OCI-LY3 (cell line): ENCODE data around the gene PPP4R1.

Experiments
- H2AFZ ChIP-seq: fragments of 200-600, 300-600 bp; shearing (Covaris generic); 2 replicates; pipeline ENCODE4 v1.6.0; 2014; ENCODE audit warnings: antibody characterized with exemption, low read depth, low read length
- H3K27ac ChIP-seq: fragments of 200-600, 300-600 bp; sonication (generic); 2 replicates; pipeline ENCODE4 v1.5.1; 2014; ENCODE audit warnings: mild to moderate bottlenecking, low read length, moderate library complexity, mixed read lengths
- H3K27me3 ChIP-seq: fragments of 200-600, 300-600 bp; sonication (generic); 2 replicates; pipeline ENCODE4 v1.6.1; 2014; ENCODE audit warnings: low read depth, low read length, mixed read lengths
- H3K36me3 ChIP-seq: fragments of 200-600, 300-600 bp; sonication (generic); replicated peaks from 2 replicates; pipeline ENCODE3; 2014; ENCODE audit warnings: low read depth, low read length, mixed read lengths
- H3K4me1 ChIP-seq: fragments of 300-600, 200-600 bp; sonication (generic); 2 replicates; pipeline ENCODE4 v1.6.1; 2014; ENCODE audit warnings: low read length, mixed read lengths
- H3K4me2 ChIP-seq: fragments of 200-600, 300-600 bp; sonication (generic); 2 replicates; pipeline ENCODE4 v1.6.1; 2014; ENCODE audit warnings: low read length, mixed read lengths
- H3K4me3 ChIP-seq: fragments of 300-600, 200-600 bp; sonication (generic); 2 replicates; pipeline ENCODE4 v1.5.1; 2014; ENCODE audit warnings: antibody characterized with exemption, mild to moderate bottlenecking, low read length, moderate library complexity
- H3K79me2 ChIP-seq: fragments of 300-600, 200-600 bp; shearing (Covaris generic); 2 replicates; pipeline ENCODE4 v1.6.1; 2014; ENCODE audit warnings: mild to moderate bottlenecking, low read length, mixed read lengths
- H3K9ac ChIP-seq: fragments of 300-600, 200-600 bp; shearing (Covaris generic); 2 replicates; pipeline ENCODE4 v1.6.0; 2014; ENCODE audit warnings: mild to moderate bottlenecking, low read length, moderate library complexity
- H3K9me3 ChIP-seq: fragments of 200-600, 300-600 bp; shearing (Covaris generic); 2 replicates; pipeline ENCODE4 v1.6.1; 2014; ENCODE audit warnings: low read length, mixed read lengths; ENCODE audit not compliant: insufficient read depth
- H4K20me1 ChIP-seq: fragments of 200-600, 300-600 bp; sonication (generic); 2 replicates; pipeline ENCODE4 v1.6.1; 2016; ENCODE audit warnings: low read length, mixed read lengths; ENCODE audit not compliant: insufficient read depth
- CTCF ChIP-seq: fragments of 200-600, 300-600 bp; sonication (generic); IDR thresholded peaks from 2 replicates; pipeline ENCODE4 v1.5.1; 2014; ENCODE audit warnings: antibody characterized with exemption, low read length, low read depth
- EZH2phosphoT487 ChIP-seq: fragments of 200-600 bp; shearing (Covaris generic); IDR thresholded peaks from 2 replicates; pipeline ENCODE4 v1.6.1; 2018; ENCODE audit warnings: antibody characterized with exemption, mixed run types, low read depth

The PPP4R1 gene

GRCh38 chr18:9604348-9604747 is 10.0 kb downstream of the PPP4R1 start:
- H3K4me3 ChIP-seq: no peak overlapping the region
- peaks cover 20% of the 10 kb centered on the region for H4K20me1 ChIP-seq
- no peak overlapping the region for H3K27ac ChIP-seq
- H3K9me3 ChIP-seq: peaks cover 14% of the 10 kb centered on the region; the same call in 1 of the 2 replicates
- H2AFZ ChIP-seq: no peak overlapping the region
- no peaks in the 10 kb centered on the region for H3K27me3 ChIP-seq
- H3K4me2 ChIP-seq: no peak overlapping the region
- no peak overlapping the region for H3K9ac ChIP-seq
- H3K36me3 ChIP-seq: peaks cover 18% of the 10 kb centered on the region
- peaks cover 8% of the 10 kb centered on the region for H3K4me1 ChIP-seq
- TF ChIP-seq EZH2phosphoT487: no peak
- peaks cover 66% of the 10 kb centered on the region for H3K79me2 ChIP-seq

GRCh38 chr18:9599328-9599727 is 15.0 kb downstream of the PPP4R1 start:
- Histone ChIP-seq H3K79me2 (peaks cover 64% of the 10 kb centered on the region), H2AFZ (no peak overlapping the region), H3K27ac (no peak overlapping the region), H3K9ac (no peak overlapping the region), H3K36me3 (peaks cover 21% of the 10 kb centered on the region), H3K9me3 (peaks cover 17% of the 10 kb centered on the region; the same call in 1 of the 2 replicates), H3K4me2 (no peak overlapping the region), H4K20me1 (peaks cover 24% of the 10 kb centered on the region), H3K4me3 (no peak overlapping the region), H3K4me1 (peaks cover 15% of the 10 kb centered on the region), H3K27me3 (no peaks in the 10 kb centered on the region)
- TF ChIP-seq CTCF: no peak
- TF ChIP-seq EZH2phosphoT487: no peak

- H2AFZ ChIP-seq: no peak overlapping the region
- peaks cover 15% of the 10 kb centered on the region for H3K4me1 ChIP-seq
- H3K4me2 ChIP-seq: no peak overlapping the region
- no peak overlapping the region for H3K9ac ChIP-seq
- peaks cover 25% of the 10 kb centered on the region for H3K36me3 ChIP-seq
- H4K20me1 ChIP-seq: peaks cover 25% of the 10 kb centered on the region
- H3K27me3 ChIP-seq: no peaks in the 10 kb centered on the region
- H3K9me3 ChIP-seq: peaks cover 17% of the 10 kb centered on the region; the same call in 1 of the 2 replicates
- peaks cover 54% of the 10 kb centered on the region for H3K79me2 ChIP-seq
- no peak overlapping the region for H3K27ac ChIP-seq
- no peak overlapping the region for H3K4me3 ChIP-seq
- TF ChIP-seq EZH2phosphoT487: no peak
These were observed 16.8 kb downstream of the PPP4R1 start for GRCh38 chr18:9597609-9598008.

- Histone ChIP-seq H4K20me1 (peaks cover 25% of the 10 kb centered on the region), H3K9ac (no peak overlapping the region), H3K27me3 (no peaks in the 10 kb centered on the region), H3K4me1 (peaks cover 15% of the 10 kb centered on the region), H3K36me3 (peaks cover 25% of the 10 kb centered on the region), H3K27ac (no peak overlapping the region), H3K79me2 (peaks cover 54% of the 10 kb centered on the region), H2AFZ (no peak overlapping the region), H3K9me3 (peaks cover 17% of the 10 kb centered on the region; the same call in 1 of the 2 replicates), H3K4me2 (no peak overlapping the region), H3K4me3 (no peak overlapping the region)
- no peak for TF ChIP-seq EZH2phosphoT487
- TF ChIP-seq CTCF: no peak
These were observed 17.4 kb downstream of the PPP4R1 start for GRCh38 chr18:9596843-9597526.

- H3K9me3 ChIP-seq: peaks cover 17% of the 10 kb centered on the region; the same call in 1 of the 2 replicates
- peaks cover 54% of the 10 kb centered on the region for H3K79me2 ChIP-seq
- H3K4me1 ChIP-seq: peaks cover 15% of the 10 kb centered on the region
- H4K20me1 ChIP-seq: peaks cover 25% of the 10 kb centered on the region
- no peak overlapping the region for H3K4me2 ChIP-seq
- H3K9ac ChIP-seq: no peak overlapping the region
- H3K4me3 ChIP-seq: no peak overlapping the region
- TF ChIP-seq EZH2phosphoT487 (no peak), CTCF (no peak)
- H3K36me3 ChIP-seq: peaks cover 25% of the 10 kb centered on the region
- H3K27me3 ChIP-seq: no peaks in the 10 kb centered on the region
- no peak overlapping the region for H2AFZ ChIP-seq
- no peak overlapping the region for H3K27ac ChIP-seq
These were observed 18.1 kb downstream of the PPP4R1 start for GRCh38 chr18:9596226-9596625.
